OCI-LY7 (cell line): ENCODE data around the gene KRTAP9-7. TPM values are rescaled to one million over a fixed set of nuclear protein-coding genes. Genes with fewer than 3 reads are reported as not detected.
"Not testable (repeated sequence)": the region's sequence is repeated elsewhere in the genome, so short reads cannot be mapped to it uniquely, and the experiment has no call there.

ENCODE experiments used
- BruUV-seq: library from RNA; stranded (reverse); fragments of 400-500 nt; replicated peaks from 2 replicates; lab custom pipeline; 2021; lab: Mats Ljungman, UMichigan
- CTCF ChIA-PET: fragments of 300-600 bp; sonication (Branson Sonifier 250); formaldehyde crosslinking; loops from one replicate; lab custom pipeline; 2022; ENCODE audit warnings: antibody characterized with exemption; ENCODE audit not compliant: unreplicated experiment; lab: Charles Lee
- POLR2A ChIA-PET: fragments of 300-600 bp; sonication (Branson Sonifier 250); formaldehyde crosslinking; loops from one replicate; lab custom pipeline; 2022; ENCODE audit warnings: antibody characterized with exemption; lab: Charles Lee
- DNase-seq: peaks from one replicate; pipeline ENCODE4 v3.0.0-alpha.2; 2015; ENCODE audit warnings: low spot score
- H2AFZ ChIP-seq: fragments of 200-600 bp; sonication (generic), shearing (Covaris generic); 2 replicates; pipeline ENCODE4 v1.6.1; 2014; ENCODE audit warnings: mild to moderate bottlenecking, antibody characterized with exemption, low read length, moderate library complexity
- H3K27ac ChIP-seq: fragments of 200-600 bp; sonication (generic); 2 replicates; pipeline ENCODE4 v1.5.1; 2014; ENCODE audit warnings: mixed run types, low read depth, mild to moderate bottlenecking, moderate library complexity, low read length, inconsistent platforms; ENCODE audit not compliant: poor library complexity, severe bottlenecking
- H3K36me3 ChIP-seq: fragments of 200-600 bp; sonication (generic); 2 replicates; pipeline ENCODE4 v1.6.1; 2014; ENCODE audit warnings: mild to moderate bottlenecking, antibody characterized with exemption, low read length, moderate library complexity, mixed read lengths; ENCODE audit not compliant: insufficient read depth
- H3K4me1 ChIP-seq: fragments of 200-600 bp; sonication (generic); 2 replicates; pipeline ENCODE4 v1.5.1; 2014; ENCODE audit warnings: mild to moderate bottlenecking, low read length; ENCODE audit not compliant: insufficient read depth, poor library complexity, severe bottlenecking
- H3K4me2 ChIP-seq: fragments of 200-600 bp; sonication (generic); 2 replicates; pipeline ENCODE4 v1.6.1; 2014; ENCODE audit warnings: mild to moderate bottlenecking, low read length
- H3K4me3 ChIP-seq: fragments of 200-600 bp; sonication (generic); 2 replicates; pipeline ENCODE4 v1.5.1; 2014; ENCODE audit warnings: mild to moderate bottlenecking, low read depth, low read length; ENCODE audit not compliant: poor library complexity, severe bottlenecking
- H3K79me2 ChIP-seq: fragments of 200-600 bp; sonication (generic); 2 replicates; pipeline ENCODE4 v1.6.1; 2016; ENCODE audit warnings: low read depth, mild to moderate bottlenecking, low read length, moderate library complexity, mixed read lengths; ENCODE audit not compliant: insufficient read depth
- H3K9me2 ChIP-seq: fragments of 200-600 bp; sonication (generic); 2 replicates; pipeline ENCODE4 v1.6.1; 2016; ENCODE audit warnings: mild to moderate bottlenecking, low read length, mixed read lengths; ENCODE audit not compliant: insufficient read depth
- H3K9me3 ChIP-seq: fragments of 200-600 bp; sonication (generic); 2 replicates; pipeline ENCODE4 v1.6.1; 2014; ENCODE audit warnings: mild to moderate bottlenecking, mixed run types, low read length, mixed read lengths
- H4K20me1 ChIP-seq: fragments of 200-600 bp; sonication (generic); 2 replicates; pipeline ENCODE4 v1.6.1; 2014; ENCODE audit warnings: mild to moderate bottlenecking, antibody characterized with exemption, low read length, moderate library complexity, mixed read lengths; ENCODE audit not compliant: insufficient read depth
- CTCF ChIP-seq: fragments of 200-600 bp; sonication (generic); conservative IDR thresholded peaks from 2 replicates; pipeline ENCODE4 v1.5.1; 2014; ENCODE audit warnings: mild to moderate bottlenecking, antibody characterized with exemption, low read length, moderate library complexity, mixed read lengths
- EZH2phosphoT487 ChIP-seq: fragments of 200-600 bp; sonication (generic); IDR thresholded peaks from 2 replicates; pipeline ENCODE4 v1.6.1; 2018; ENCODE audit warnings: low read depth, borderline replicate concordance, mild to moderate bottlenecking, mixed run types, antibody characterized with exemption, low read length, moderate library complexity, mixed read lengths
- intact Hi-C: fragments of 100-400 bp; cut with micrococcal nuclease; formaldehyde crosslinking; loops from one replicate; pipeline ENCODE4 v1.10.0; 2022; ENCODE audit not compliant: unreplicated experiment
- total RNA-seq, 2 experiments: library from RNA; depleted of rRNA in 1 of 2; stranded (reverse); fragments of >200 nt in 1 of 2; shearing (Covaris generic) in 1 of 2; gene quantifications; 2 replicates each; pipeline ENCODE4 v1.2.3, GENCODE V29; 2014 to 2022

Gene KRTAP9-7
- total RNA-seq, 2 experiments from 2014 or later, result not detected

GRCh38 chr17:41254861-41255260 lies 20.6 kb upstream of the KRTAP9-7 start:
- Histone ChIP-seq H3K4me3 (no peak overlapping the region), H3K36me3 (no peaks in the 10 kb centered on the region), H2AFZ (no peak overlapping the region), H3K9me2 (no peaks in the 10 kb centered on the region), H3K79me2 (no peaks in the 10 kb centered on the region), H3K4me1 (no peaks in the 10 kb centered on the region), H3K9me3 (no peaks in the 10 kb centered on the region), H3K27ac (no peak overlapping the region), H3K4me2 (no peak overlapping the region), H4K20me1 (no peaks in the 10 kb centered on the region)
- DNase-seq, result no peak
- intact Hi-C loops, result no loop called here
- ChIA-PET CTCF (no interaction called here), POLR2A (no interaction called here)
- no TSS peak for BruUV-seq
- TF ChIP-seq CTCF, result no peak
- no peak for TF ChIP-seq EZH2phosphoT487

- CTCF ChIA-PET, H3K4me2 ChIP-seq, BruUV-seq, H3K9me2 ChIP-seq, H3K4me3 ChIP-seq, H2AFZ ChIP-seq, H3K4me1 ChIP-seq, H3K27ac ChIP-seq, H3K36me3 ChIP-seq, DNase-seq, H3K9me3 ChIP-seq, H3K79me2 ChIP-seq, intact Hi-C loops, H4K20me1 ChIP-seq: not testable (repeated sequence)
- POLR2A ChIA-PET, result interaction anchor here (0.6 kb wide), 2 partner anchors 55 to 1689 kb away, joined by 3 read pairs; no protein-coding TSS in a partner anchor
Measured at GRCh38 chr17:41255381-41256290, 19.9 kb upstream of the KRTAP9-7 start, which contains the start of gene KRTAP9-9. TSS of gene KRTAP9-9 (plus strand) at chr17:41255384.

- no peaks in the 10 kb centered on the region for H3K4me1 ChIP-seq
- DNase-seq, result no peak
- H3K4me2 ChIP-seq, result no peak overlapping the region
- intact Hi-C loops, result no loop called here
- ChIA-PET POLR2A (interaction anchor here (0.6 kb wide), 2 partner anchors 54 to 1690 kb away, joined by 3 read pairs; no protein-coding TSS in a partner anchor), CTCF (no interaction called here)
- TF ChIP-seq CTCF (no peak), EZH2phosphoT487 (no peak)
- H3K4me3 ChIP-seq, result no peak overlapping the region
- no TSS peak for BruUV-seq
- H3K9me3 ChIP-seq, result no peaks in the 10 kb centered on the region
- no peaks in the 10 kb centered on the region for H3K79me2 ChIP-seq
- no peaks in the 10 kb centered on the region for H3K9me2 ChIP-seq
- no peak overlapping the region for H2AFZ ChIP-seq
- no peak overlapping the region for H3K27ac ChIP-seq
- H4K20me1 ChIP-seq, result no peaks in the 10 kb centered on the region
- H3K36me3 ChIP-seq, result no peaks in the 10 kb centered on the region
Measured at GRCh38 chr17:41256291-41256685, 19.2 kb upstream of the KRTAP9-7 start.
